B cell (primary cell): ENCODE data around the gene ACOXL.

ENCODE experiments used
- CTCF ChIP-seq: fragments of 200-600 bp; IDR thresholded peaks from one replicate; pipeline ENCODE4 v1.8.0; 2022; ENCODE audit warnings: antibody characterized with exemption, mild to moderate bottlenecking
- EZH2 ChIP-seq: IDR thresholded peaks from 2 replicates; pipeline ENCODE4 v1.6.1; 2012; ENCODE audit warnings: borderline replicate concordance, low read depth, mild to moderate bottlenecking, moderate library complexity, low read length; ENCODE audit not compliant: insufficient read depth, poor library complexity, severe bottlenecking

- TF ChIP-seq CTCF (no peak), EZH2 (no peak)
These were observed 187.4 kb downstream of the ACOXL start for GRCh38 chr2:110919738-110920137.
